ENCODE measurements around the gene ACOXL.
"Not testable (repeated sequence)": the region's sequence is repeated elsewhere in the genome, so short reads cannot be mapped to it uniquely, and the experiment has no call there.

Gene ACOXL

DNA sequence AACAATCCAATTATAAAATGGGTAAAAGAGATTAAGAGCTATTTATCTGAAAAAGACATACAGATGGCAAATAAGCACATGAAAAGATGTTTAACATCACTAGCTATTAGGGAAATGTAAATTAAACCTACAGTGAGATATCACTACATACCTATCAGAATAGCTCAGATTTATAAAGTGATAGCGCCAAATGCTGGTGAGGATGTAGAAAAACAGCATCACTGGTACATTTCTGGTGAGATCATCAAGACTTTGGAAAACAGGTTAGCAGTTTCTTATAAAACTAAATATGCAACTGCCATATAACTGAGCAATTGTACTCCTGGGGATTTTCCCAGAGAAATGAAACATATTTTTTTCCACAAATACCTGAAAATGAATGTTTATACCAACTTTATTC lies 100.4 kb downstream of the ACOXL start:
- no peak for DNase-seq

DNA sequence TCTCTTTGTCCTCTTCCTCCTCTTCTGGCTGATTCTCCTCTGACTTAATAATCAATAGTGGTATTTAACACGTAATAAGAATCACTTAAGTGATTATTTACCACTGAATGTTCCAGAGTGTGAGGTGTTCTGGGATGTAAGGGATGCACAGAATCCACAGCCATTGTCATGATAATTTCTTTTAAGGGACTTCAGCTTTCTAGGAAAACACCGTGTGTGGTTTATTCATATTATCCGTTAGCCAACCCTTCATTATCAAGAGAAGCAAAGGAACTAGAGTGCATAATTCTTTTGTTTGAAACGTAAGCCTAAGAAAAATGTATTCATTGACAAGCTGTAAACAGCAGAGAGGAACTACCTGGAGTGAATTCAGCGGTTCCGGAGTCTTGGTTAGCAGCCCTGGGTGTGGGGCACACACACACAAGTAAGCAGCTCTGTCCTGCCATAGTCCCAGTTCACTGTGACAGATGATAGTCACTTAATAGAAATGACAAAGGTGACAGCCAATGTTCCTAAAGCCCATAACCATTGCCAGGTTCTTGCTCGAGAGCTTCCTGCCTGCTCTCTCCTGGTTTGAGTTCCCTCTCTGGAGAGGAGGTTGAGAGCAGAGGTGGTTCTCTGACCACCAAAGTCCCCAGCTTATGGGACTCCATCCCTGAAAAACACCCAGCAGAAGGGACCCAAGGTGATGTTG lies 101.9 kb downstream of the ACOXL start:
- DNase-seq = no peak

DNA sequence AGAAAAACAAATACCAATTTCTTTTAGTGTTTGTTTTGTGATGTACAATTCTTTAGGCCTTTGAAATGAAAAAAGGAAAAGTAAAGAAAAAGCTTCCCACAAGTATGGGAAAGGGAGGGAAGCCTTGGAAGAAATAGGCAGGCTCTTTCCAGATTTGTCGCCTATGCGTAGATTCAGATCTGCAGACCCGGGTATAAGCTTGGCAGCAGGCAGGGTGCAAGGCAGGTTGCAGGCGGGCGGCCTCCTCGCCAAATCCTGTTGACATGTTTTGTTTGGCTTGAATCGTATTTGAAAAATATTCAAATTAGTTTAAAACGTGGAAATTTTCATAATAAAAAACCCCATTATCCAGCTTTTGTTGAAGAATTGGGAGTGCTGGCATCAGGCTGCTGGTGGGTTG lies 104.3 kb downstream of the ACOXL start:
- DNase-seq = no peak

GRCh38 chr2:110837446-110838409 lies 105.4 kb downstream of the ACOXL start:
- DNase-seq = no peak

GRCh38 chr2:110838657-110839384 lies 106.4 kb downstream of the ACOXL start:
- no peak for DNase-seq

GRCh38 chr2:110840508-110840907 lies 108.1 kb downstream of the ACOXL start:
- DNase-seq = no peak

GRCh38 chr2:110842048-110842447 lies 109.7 kb downstream of the ACOXL start:
- DNase-seq = no peak

GRCh38 chr2:110843496-110843895 lies 111.1 kb downstream of the ACOXL start:
- DNase-seq = no peak

DNA sequence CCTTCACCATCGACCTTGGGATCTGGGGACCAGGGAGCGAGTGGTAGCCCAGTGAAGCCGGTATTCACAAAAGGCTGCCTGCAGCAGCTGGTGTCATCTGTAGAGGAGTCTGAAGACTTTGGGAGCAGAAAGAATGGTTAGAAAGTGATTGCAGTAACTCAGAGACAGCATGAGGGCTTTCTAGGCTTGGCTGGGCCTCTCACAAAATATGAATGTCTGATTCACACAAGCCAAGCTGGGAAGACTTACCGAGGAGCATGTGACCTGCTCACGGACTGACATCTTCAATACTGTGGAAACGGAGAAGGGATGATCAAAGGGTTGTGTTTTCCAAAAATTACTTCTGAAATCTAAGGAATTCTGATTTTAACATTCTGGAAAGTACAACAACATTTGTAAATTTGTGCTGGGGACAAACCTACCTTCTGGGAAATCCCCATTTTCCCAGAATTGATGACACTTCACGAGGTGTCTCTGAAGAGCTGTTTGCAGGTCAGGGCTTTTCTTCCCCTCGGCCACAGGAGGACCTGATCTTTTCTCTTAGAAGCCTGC lies 111.7 kb downstream of the ACOXL start:
- no peak for DNase-seq

GRCh38 chr2:110847651-110848050 lies 115.3 kb downstream of the ACOXL start:
- DNase-seq = no peak

GRCh38 chr2:110848071-110848470 lies 115.7 kb downstream of the ACOXL start:
- no peak for DNase-seq

DNA sequence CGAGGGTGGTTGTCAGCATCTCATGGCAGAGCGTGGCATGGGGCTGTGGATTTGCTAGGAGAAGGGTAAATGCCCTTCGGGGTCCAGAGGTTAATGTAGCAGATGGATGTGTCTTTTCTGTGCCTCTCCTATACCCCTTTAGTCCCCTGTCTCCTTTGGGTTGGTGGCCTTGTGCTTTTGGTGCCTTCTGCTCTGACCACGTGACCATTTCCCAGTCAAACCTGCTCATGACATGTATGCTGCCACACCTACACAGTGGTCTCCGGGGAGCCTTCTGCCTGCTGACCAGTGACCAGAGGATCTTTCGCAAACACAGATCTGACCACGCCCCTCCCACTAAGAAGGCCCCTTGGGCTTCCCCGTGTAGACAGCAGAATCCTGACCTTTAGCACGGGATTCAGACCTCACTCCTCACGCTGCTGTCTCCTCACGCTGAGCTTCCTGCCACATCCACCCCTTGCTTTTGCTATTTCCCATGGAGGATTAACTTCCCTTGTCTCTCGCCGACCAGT lies 116.2 kb downstream of the ACOXL start:
- no peak for DNase-seq

DNA sequence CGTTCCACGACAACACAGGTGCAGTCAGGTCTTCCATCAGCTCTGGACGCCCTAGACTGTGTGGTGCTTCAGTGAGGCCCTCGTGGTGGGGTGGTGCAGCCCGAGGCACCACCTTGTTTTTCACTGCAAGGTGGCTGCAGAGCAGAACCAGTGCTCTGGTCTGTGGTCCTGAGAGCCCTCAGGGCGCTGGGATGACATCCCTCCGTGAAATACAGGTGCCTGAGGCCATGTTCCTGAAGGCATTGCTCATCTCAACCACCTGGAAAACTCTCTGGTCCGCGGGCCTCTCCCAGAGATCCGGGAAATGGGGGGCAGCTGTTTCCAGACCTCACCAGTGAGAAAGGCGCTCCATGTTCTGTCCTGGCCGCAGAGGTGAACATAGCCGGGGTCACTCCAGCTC lies 119.2 kb downstream of the ACOXL start:
- no peak for DNase-seq

- DNase-seq = no peak
Measured at GRCh38 chr2:110852051-110852450, 119.7 kb downstream of the ACOXL start.

- no peak for DNase-seq
Measured at GRCh38 chr2:110852541-110853263, 120.3 kb downstream of the ACOXL start.

DNA sequence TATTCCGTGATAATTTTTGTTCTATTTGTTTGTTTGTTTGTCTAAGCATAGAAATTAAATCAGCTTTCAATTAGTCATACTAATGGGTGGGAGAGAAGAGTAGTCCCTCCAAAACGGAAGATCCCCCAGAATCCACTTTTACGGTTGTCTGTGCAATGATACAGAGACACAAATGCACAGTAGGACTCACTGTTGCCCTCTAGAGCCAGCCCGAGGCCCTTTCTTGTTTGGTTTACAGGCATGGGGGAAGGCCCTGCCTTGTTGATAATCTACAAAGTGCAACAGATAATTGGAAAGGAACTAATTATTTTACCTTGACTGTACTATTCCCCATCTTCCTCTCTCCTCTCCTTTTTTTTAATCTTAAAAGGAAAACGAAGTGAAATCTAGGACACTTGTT lies 121.1 kb downstream of the ACOXL start:
- DNase-seq = peak; percentile 45

DNA sequence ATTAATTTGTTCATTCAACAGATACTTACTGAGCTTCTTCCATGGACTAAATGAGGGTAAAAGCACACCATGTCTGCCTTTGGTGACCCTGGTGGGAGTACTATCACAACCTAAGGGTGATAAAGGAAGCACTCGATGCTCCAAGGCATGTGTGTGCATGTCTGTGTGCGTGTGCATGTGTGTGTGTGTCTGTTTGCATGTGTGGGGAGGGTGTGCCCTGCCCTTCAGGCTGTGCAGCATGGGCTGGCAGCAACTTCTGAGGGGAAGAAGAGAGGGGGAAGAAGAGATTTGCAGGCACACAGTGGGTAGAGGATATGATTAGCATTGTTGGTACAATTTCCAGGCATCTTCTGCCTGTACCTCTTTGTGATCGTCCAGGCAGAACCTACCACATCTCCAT lies 121.6 kb downstream of the ACOXL start:
- DNase-seq = no peak

GRCh38 chr2:110854355-110855081 lies 122.1 kb downstream of the ACOXL start:
- DNase-seq = no peak

- not testable (repeated sequence) for DNase-seq
Measured at GRCh38 chr2:110855841-110856240, 123.5 kb downstream of the ACOXL start.

DNA sequence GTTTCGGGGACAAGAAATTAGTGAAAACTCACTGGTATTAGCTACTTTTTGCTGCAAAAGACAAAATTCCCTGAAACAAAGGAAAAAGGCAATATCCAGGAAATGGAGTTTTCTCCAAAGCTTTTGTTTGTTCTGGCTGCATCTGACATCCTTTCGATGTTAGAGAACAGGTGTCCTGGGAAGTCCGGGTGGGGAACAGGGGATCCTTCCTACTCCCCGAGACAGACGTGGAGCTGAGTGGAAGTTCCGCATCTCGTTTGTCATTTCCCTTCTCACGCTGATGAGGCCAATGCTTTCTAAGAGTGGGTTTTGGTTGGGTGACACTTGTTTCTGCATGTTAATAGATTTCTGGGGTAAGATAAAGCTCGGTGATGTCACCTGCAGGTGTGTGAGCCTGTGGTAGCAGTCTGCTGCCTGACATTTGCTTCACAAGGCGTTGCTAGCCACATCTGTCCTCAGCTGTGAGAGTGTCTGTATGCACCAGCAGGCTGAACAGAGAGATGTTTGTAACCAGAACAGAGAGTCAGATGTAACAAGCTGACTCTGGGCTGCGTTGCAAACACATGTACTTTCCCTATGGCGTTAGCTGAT lies 125.9 kb downstream of the ACOXL start:
- peak; percentile 40 for DNase-seq
